Esophagus squamous epithelium (tissue), 4 donors: ENCODE measurements around the gene DHRS3.

Experiments used
- CTCF ChIP-seq, 6 experiments: fragments of 450-650 bp in 4 of 6; fragments of 200-600 bp in 2 of 6; sonication (generic) in 2 of 6; IDR thresholded peaks; one replicate each; pipeline ENCODE4 v1.5.1; 2016 to 2019; ENCODE audit warnings: antibody characterized with exemption in 6 of 6, mild to moderate bottlenecking in 4 of 6, moderate library complexity in 4 of 6
- POLR2A ChIP-seq, 4 donors: fragments of 450-650 bp; IDR thresholded peaks; one replicate each; pipeline ENCODE4 v1.6.1; 2017; ENCODE audit warnings: antibody characterized with exemption in 4 of 4, mild to moderate bottlenecking in 4 of 4, moderate library complexity in 3 of 4

- TF ChIP-seq CTCF (IDR thresholded peaks at IDR 0.05) (no peak), POLR2A (IDR thresholded peaks at IDR 0.05) (no peak)
Measured at GRCh38 chr1:12542138-12542465, 75.9 kb downstream of the DHRS3 start.
